SK-N-MC (cell line): Measurements from ENCODE around the gene SPSB1.

Experiments used
- DNase-seq: peaks from one replicate; pipeline ENCODE4 v3.0.0-alpha.2; 2011; ENCODE audit warnings: low read depth, low spot score
- H3K27ac ChIP-seq: fragments of 200-600 bp; sonication (generic); 2 replicates; pipeline ENCODE4 v1.5.1; 2016; ENCODE audit warnings: mixed run types
- H3K36me3 ChIP-seq: fragments of 200-600 bp; sonication (generic); 2 replicates; pipeline ENCODE4 v1.6.1; 2017; ENCODE audit warnings: antibody characterized with exemption, low read length, mixed read lengths; ENCODE audit not compliant: insufficient read depth
- H3K4me3 ChIP-seq: fragments of 200-600 bp; sonication (generic); 2 replicates; pipeline ENCODE4 v1.5.1; 2016
- H3K9ac ChIP-seq: fragments of 200-600 bp; sonication (generic); 2 replicates; pipeline ENCODE4 v1.8.0; 2017; ENCODE audit warnings: mixed run types, mixed read lengths; ENCODE audit not compliant: insufficient read length
- H3K9me3 ChIP-seq: fragments of 200-600 bp; sonication (generic); 2 replicates; pipeline ENCODE4 v1.6.1; 2017; ENCODE audit warnings: low read depth, mild to moderate bottlenecking, antibody characterized with exemption, low read length, moderate library complexity, mixed read lengths
- EZH2 ChIP-seq: fragments of 200-600 bp; sonication (generic); IDR thresholded peaks from one replicate; pipeline ENCODE4 v1.6.1; 2017; ENCODE audit warnings: antibody characterized with exemption
- FOXP2 ChIP-seq: optimal IDR thresholded peaks from 2 replicates; pipeline ENCODE3; 2011; ENCODE audit warnings: mild to moderate bottlenecking, moderate library complexity; ENCODE audit not compliant: insufficient read depth; ENCODE audit errors: extremely low read length, control extremely low read depth
- POLR2AphosphoS5 ChIP-seq: IDR thresholded peaks from 2 replicates; pipeline ENCODE4 v1.6.1; 2012; ENCODE audit warnings: mild to moderate bottlenecking, low read depth, low read length, borderline replicate concordance

SPSB1 gene

GRCh38 chr1:9317591-9318417, 25.1 kb downstream of the SPSB1 start:
- H3K4me3 ChIP-seq = no peak overlapping the region
- no peak overlapping the region for H3K9ac ChIP-seq
- no peak overlapping the region for H3K27ac ChIP-seq
- DNase-seq = no peak
- TF ChIP-seq POLR2AphosphoS5 = no peak
- no peak for TF ChIP-seq EZH2
- TF ChIP-seq FOXP2 = no peak
- no peaks in the 10 kb centered on the region for H3K36me3 ChIP-seq
- no peaks in the 10 kb centered on the region for H3K9me3 ChIP-seq

- TF ChIP-seq FOXP2 = no peak
- TF ChIP-seq EZH2 = no peak
- TF ChIP-seq POLR2AphosphoS5 = no peak
- no peaks in the 10 kb centered on the region for H3K36me3 ChIP-seq
- no peak overlapping the region for H3K9ac ChIP-seq
- no peak overlapping the region for H3K4me3 ChIP-seq
- H3K27ac ChIP-seq = no peak overlapping the region
- H3K9me3 ChIP-seq = no peaks in the 10 kb centered on the region
- DNase-seq = no peak
Observed at GRCh38 chr1:9319208-9319788, 26.6 kb downstream of the SPSB1 start.

- no peak for DNase-seq
- Histone ChIP-seq H3K4me3 (no peak overlapping the region), H3K36me3 (no peaks in the 10 kb centered on the region), H3K9me3 (no peaks in the 10 kb centered on the region), H3K27ac (no peak overlapping the region), H3K9ac (no peak overlapping the region)
- TF ChIP-seq EZH2 = no peak
- TF ChIP-seq FOXP2 = no peak
- TF ChIP-seq POLR2AphosphoS5 = no peak
Observed at GRCh38 chr1:9319789-9320519, 27.3 kb downstream of the SPSB1 start.

DNA sequence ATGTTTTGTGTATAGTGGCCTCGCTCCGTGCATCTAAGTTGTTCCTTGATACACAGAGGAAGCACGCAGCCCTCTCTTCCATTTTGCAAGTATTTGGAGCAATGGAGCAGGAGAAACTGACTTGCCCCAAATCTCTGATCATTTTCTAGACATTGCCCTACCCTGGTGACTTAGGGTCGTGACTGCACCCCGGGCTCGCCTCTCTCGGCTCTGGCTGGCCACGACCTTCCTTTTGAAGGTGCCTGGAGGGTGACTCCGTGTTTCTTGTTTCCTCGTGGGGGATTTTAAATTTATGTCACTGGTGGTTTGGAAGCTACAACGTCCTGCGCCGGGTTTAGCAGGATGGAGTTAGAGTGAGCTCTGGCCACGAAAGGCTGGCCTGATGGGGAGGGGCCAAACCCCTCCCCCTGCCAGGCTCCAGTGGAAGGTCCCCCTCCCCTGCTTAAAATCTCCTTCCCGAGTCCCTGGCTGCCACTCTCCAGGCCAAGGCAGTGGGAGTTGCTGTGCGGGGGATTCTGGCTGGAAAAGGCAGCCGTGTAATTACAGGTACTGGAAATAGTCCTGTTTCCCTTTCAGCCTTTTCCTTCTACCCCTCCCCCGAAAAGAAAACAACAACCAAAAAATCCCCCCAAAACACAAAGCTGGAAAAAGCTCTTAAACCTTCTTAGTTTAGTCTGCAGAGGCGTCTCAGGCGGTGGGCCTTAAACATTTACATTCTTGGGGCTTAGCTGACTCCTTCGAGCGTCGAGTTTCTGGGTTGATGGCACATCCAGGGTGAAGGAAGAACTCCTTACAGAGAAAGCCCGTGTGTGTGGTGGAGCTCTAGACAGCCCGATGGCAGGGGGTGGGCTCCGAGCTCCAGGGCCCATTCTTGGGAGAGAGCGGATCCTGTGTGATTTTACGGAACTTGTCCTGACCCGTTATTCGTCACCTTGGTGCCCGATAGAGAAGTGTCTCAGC, 28.1 kb downstream of the SPSB1 start:
- H3K9me3 ChIP-seq = no peaks in the 10 kb centered on the region
- no peak overlapping the region for H3K27ac ChIP-seq
- no peak for DNase-seq
- H3K4me3 ChIP-seq = no peak overlapping the region
- no peaks in the 10 kb centered on the region for H3K36me3 ChIP-seq
- no peak overlapping the region for H3K9ac ChIP-seq
- TF ChIP-seq EZH2 (no peak), FOXP2 (no peak), POLR2AphosphoS5 (no peak)

DNA sequence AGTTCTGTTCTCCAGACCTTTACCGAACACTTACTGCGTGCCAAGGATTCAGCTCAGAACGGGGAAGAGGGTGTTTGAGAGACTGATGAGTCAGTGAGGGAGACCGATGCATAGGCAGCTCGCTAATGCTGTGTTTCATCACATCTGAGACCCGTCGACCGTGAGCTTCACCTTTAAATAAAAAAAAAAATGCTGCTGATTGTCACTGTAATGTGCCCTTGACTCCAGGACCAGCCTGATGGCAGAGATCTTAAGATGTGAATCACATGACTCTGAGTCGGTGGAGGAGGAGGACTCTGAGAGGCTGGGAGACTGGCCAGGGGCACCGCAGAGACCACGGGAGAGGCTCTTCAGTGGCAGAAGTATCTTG, 28.8 kb downstream of the SPSB1 start:
- H3K9ac ChIP-seq = no peak overlapping the region
- no peak overlapping the region for H3K4me3 ChIP-seq
- H3K9me3 ChIP-seq = no peaks in the 10 kb centered on the region
- H3K27ac ChIP-seq = no peak overlapping the region
- no peaks in the 10 kb centered on the region for H3K36me3 ChIP-seq
- DNase-seq = no peak
- TF ChIP-seq POLR2AphosphoS5 (no peak), EZH2 (no peak), FOXP2 (no peak)

GRCh38 chr1:9321986-9322660, 29.4 kb downstream of the SPSB1 start:
- Histone ChIP-seq H3K36me3 (no peaks in the 10 kb centered on the region), H3K9me3 (no peaks in the 10 kb centered on the region), H3K9ac (no peak overlapping the region), H3K4me3 (no peak overlapping the region), H3K27ac (no peak overlapping the region)
- no peak for DNase-seq
- TF ChIP-seq POLR2AphosphoS5 (no peak), EZH2 (no peak), FOXP2 (no peak)

GRCh38 chr1:9322661-9323244, 30.1 kb downstream of the SPSB1 start:
- Histone ChIP-seq H3K4me3 (no peak overlapping the region), H3K9me3 (no peaks in the 10 kb centered on the region), H3K27ac (no peak overlapping the region), H3K36me3 (no peaks in the 10 kb centered on the region), H3K9ac (no peak overlapping the region)
- no peak for DNase-seq
- no peak for TF ChIP-seq POLR2AphosphoS5
- no peak for TF ChIP-seq FOXP2
- no peak for TF ChIP-seq EZH2
